GM19023 (cell line): Measurements from ENCODE around the gene C9orf40.

Source experiments
- ATAC-seq: cut with Tn5 transposase; IDR thresholded peaks from one replicate; pipeline ENCODE4 v1.9.1; 2021; ENCODE audit warnings: mild to moderate bottlenecking, moderate library complexity; ENCODE audit not compliant: unreplicated experiment

C9orf40 gene

GRCh38 chr9:74942801-74943200, 9.9 kb downstream of the C9orf40 start:
- no peak for ATAC-seq

GRCh38 chr9:74940600-74940999, 12.1 kb downstream of the C9orf40 start:
- ATAC-seq = no peak

- no peak for ATAC-seq
Observed at GRCh38 chr9:74935008-74935407, 17.7 kb downstream of the C9orf40 start.

GRCh38 chr9:74921737-74922136, 31.0 kb downstream of the C9orf40 start:
- ATAC-seq = no peak

- ATAC-seq = no peak
Observed at GRCh38 chr9:74920944-74921626, 31.6 kb downstream of the C9orf40 start.

- no peak for ATAC-seq
Observed at GRCh38 chr9:74910036-74910435, 42.7 kb downstream of the C9orf40 start.

- ATAC-seq = no peak
Observed at GRCh38 chr9:74908665-74909064, 44.0 kb downstream of the C9orf40 start.

- no peak for ATAC-seq
Observed at GRCh38 chr9:74907085-74907484, 45.6 kb downstream of the C9orf40 start.

GRCh38 chr9:74901001-74901400, 51.7 kb downstream of the C9orf40 start:
- ATAC-seq = no peak
